Measurements from ENCODE around the gene TRAF3IP1.

GRCh38 chr2:238376884-238377391, 56.6 kb downstream of the TRAF3IP1 start:
- no peak for TF ChIP-seq CTCF (IDR thresholded peaks at IDR 0.05)
- TF ChIP-seq EZH2 (IDR thresholded peaks at IDR 0.05; ENCODE audit: borderline replicate concordance, insufficient read depth, low read depth, low read length, poor library complexity, severe bottlenecking), result no peak

All from B cell (primary cell).